GM12891 (cell line): ENCODE results near the gene TTLL5.

ENCODE experiments used
- POLR2A ChIP-seq: IDR thresholded peaks from 2 replicates; pipeline ENCODE4 v1.6.1; 2011; ENCODE audit warnings: low read depth, low read length, control low read depth
- POLR2AphosphoS5 ChIP-seq: IDR thresholded peaks from 2 replicates; pipeline ENCODE4 v1.6.1; 2011; ENCODE audit warnings: low read depth, low read length, control low read depth
- POU2F2 ChIP-seq: IDR thresholded peaks from 2 replicates; pipeline ENCODE4 v1.6.1; 2011; ENCODE audit warnings: low read depth, mild to moderate bottlenecking, control low read depth, low read length, moderate library complexity
- SPI1 ChIP-seq: IDR thresholded peaks from 2 replicates; pipeline ENCODE4 v1.6.1; 2011; ENCODE audit warnings: low read depth, low read length, control low read depth

DNA sequence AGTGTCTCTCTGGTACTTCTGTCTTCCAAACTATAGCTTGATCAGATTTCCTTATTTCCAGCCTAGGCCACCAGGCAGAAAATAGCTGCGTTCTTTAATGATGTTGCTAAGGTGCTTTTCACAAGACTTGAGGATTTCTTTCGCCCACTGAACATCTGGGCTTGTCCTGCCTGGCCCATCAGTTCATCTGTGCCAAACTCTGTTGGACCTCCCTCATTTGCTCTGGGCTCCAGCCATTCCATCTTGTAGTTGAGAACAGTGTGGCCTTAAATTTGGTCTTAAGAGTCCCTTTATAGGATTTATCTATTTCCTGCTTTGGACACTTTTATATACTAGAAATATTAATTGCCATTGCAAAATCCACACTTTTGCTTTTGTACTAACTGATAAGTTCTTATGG lies 109.6 kb downstream of the TTLL5 start:
- TF ChIP-seq POLR2A (no peak), POU2F2 (no peak), POLR2AphosphoS5 (no peak), SPI1 (no peak)
